Endothelial cell of umbilical vein (primary cell): Measurements from ENCODE around the gene LRRC43. TPM values are rescaled to one million over a fixed set of nuclear protein-coding genes. Genes with fewer than 3 reads are reported as not detected.

Experiments
- BruUV-seq: library from RNA; stranded (reverse); fragments of 400-500 nt; replicated peaks from 2 replicates; lab custom pipeline; 2021; lab: Mats Ljungman, UMichigan
- CTCF ChIA-PET: fragments of 300-600, 350-600 bp; sonication (Branson Sonifier 250); formaldehyde crosslinking; loops from one replicate; lab custom pipeline; 2021; ENCODE audit warnings: antibody characterized with exemption, inconsistent platforms; lab: Charles Lee
- POLR2A ChIA-PET: fragments of 300-600, 350-600 bp; sonication (Branson Sonifier 250); formaldehyde crosslinking; loops from one replicate; lab custom pipeline; 2021; ENCODE audit warnings: antibody characterized with exemption, inconsistent platforms; lab: Charles Lee
- DNase-seq: peaks from one replicate; pipeline ENCODE4 v3.0.0-alpha.2; 2011; ENCODE audit warnings: low read depth, low spot score
- FAIRE-seq: peaks from 2 replicates; lab custom pipeline; 2011; peaks lifted over from hg19 to GRCh38; lab: Jason Lieb, UNC
- H2AFZ ChIP-seq: 2 replicates; pipeline ENCODE4 v1.6.0; 2012; ENCODE audit warnings: low read depth, low read length, control low read depth, inconsistent platforms
- H3K27ac ChIP-seq: 2 replicates; pipeline ENCODE4 v1.5.1; 2011; ENCODE audit warnings: low read depth, mild to moderate bottlenecking, control low read depth, low read length, moderate library complexity; ENCODE audit not compliant: insufficient read depth
- H3K27me3 ChIP-seq, 2 experiments: 2 replicates each; pipeline versions ENCODE4 v1.6.0 to v1.6.1; 2011; ENCODE audit warnings: low read length in 2 of 2, mixed read lengths in 1 of 2; ENCODE audit not compliant: control insufficient read depth in 2 of 2, insufficient read depth in 2 of 2
- H3K36me3 ChIP-seq, 2 experiments: 2 replicates in 1 of 2; 3 replicates in 1 of 2; pipeline ENCODE4 v1.5.1; 2011; ENCODE audit warnings: low read length in 2 of 2, mild to moderate bottlenecking in 1 of 2, moderate library complexity in 1 of 2; ENCODE audit not compliant: control insufficient read depth in 2 of 2, insufficient read depth in 2 of 2; ENCODE audit errors: extremely low read depth in 1 of 2
- H3K4me1 ChIP-seq: 3 replicates; pipeline ENCODE4 v1.5.1; 2011; ENCODE audit warnings: mild to moderate bottlenecking, low read length; ENCODE audit not compliant: control insufficient read depth, insufficient read depth; ENCODE audit errors: extremely low read depth
- H3K4me2 ChIP-seq: 2 replicates; pipeline ENCODE4 v1.6.1; 2011; ENCODE audit warnings: low read length, control low read depth, mixed read lengths; ENCODE audit not compliant: insufficient read depth
- H3K4me3 ChIP-seq, 3 experiments: fragments of 200-600 bp in 1 of 3; sonication (generic), shearing (Covaris generic) in 1 of 3; replicated peaks in 1 of 3; 2 replicates each; pipeline ENCODE4 v1.5.1; 2011 to 2016; ENCODE audit warnings: control low read depth in 3 of 3, low read length in 3 of 3, mild to moderate bottlenecking in 2 of 3, inconsistent platforms in 1 of 3, low read depth in 1 of 3, moderate library complexity in 1 of 3; ENCODE audit not compliant: insufficient read depth in 1 of 3
- H3K79me2 ChIP-seq: 2 replicates; pipeline ENCODE4 v1.6.0; 2012; ENCODE audit warnings: low read length, inconsistent platforms; ENCODE audit not compliant: control insufficient read depth, insufficient read depth
- H3K9ac ChIP-seq: replicated peaks from 2 replicates; pipeline ENCODE3; 2011; ENCODE audit warnings: low read length, control low read depth; ENCODE audit not compliant: insufficient read depth; ENCODE audit errors: extremely low read depth
- H3K9me1 ChIP-seq: replicated peaks from 3 replicates; pipeline ENCODE4 v1.6.0; 2011; ENCODE audit warnings: mild to moderate bottlenecking, low read length; ENCODE audit not compliant: control insufficient read depth, insufficient read depth; ENCODE audit errors: extremely low read depth
- H3K9me3 ChIP-seq: replicated peaks from 2 replicates; pipeline ENCODE4 v1.5.1; 2012; ENCODE audit warnings: low read length, inconsistent platforms; ENCODE audit not compliant: control insufficient read depth, insufficient read depth
- H4K20me1 ChIP-seq: replicated peaks from 2 replicates; pipeline ENCODE3; 2011; ENCODE audit warnings: mild to moderate bottlenecking, low read length; ENCODE audit not compliant: control insufficient read depth, insufficient read depth; ENCODE audit errors: extremely low read depth
- EZH2 ChIP-seq: IDR thresholded peaks from 2 replicates; pipeline ENCODE4 v1.6.1; 2012; ENCODE audit warnings: borderline replicate concordance, low read depth, mild to moderate bottlenecking, moderate library complexity, low read length, inconsistent platforms; ENCODE audit not compliant: severe bottlenecking
- FOS ChIP-seq: IDR thresholded peaks from 2 replicates; pipeline ENCODE4 v1.6.1; 2011; ENCODE audit warnings: mild to moderate bottlenecking, low read length, moderate library complexity, borderline replicate concordance; ENCODE audit not compliant: insufficient read depth
- GATA2 ChIP-seq: IDR thresholded peaks from 2 replicates; pipeline ENCODE4 v1.7.0; 2011; ENCODE audit warnings: low read depth, mild to moderate bottlenecking, moderate library complexity, mixed read lengths, low read length; ENCODE audit not compliant: insufficient read length, insufficient read depth
- JUN ChIP-seq: IDR thresholded peaks from 2 replicates; pipeline ENCODE4 v1.6.1; 2011; ENCODE audit warnings: borderline replicate concordance, low read depth; ENCODE audit not compliant: insufficient read length, insufficient read depth
- POLR2A ChIP-seq: IDR thresholded peaks from 2 replicates; pipeline ENCODE4 v1.6.1; 2012; ENCODE audit warnings: low read depth, mild to moderate bottlenecking, control low read depth, low read length
- POLR2AphosphoS5 ChIP-seq: IDR thresholded peaks from 2 replicates; pipeline ENCODE4 v1.6.1; 2012; ENCODE audit warnings: low read depth, mild to moderate bottlenecking, control low read depth, low read length, moderate library complexity; ENCODE audit not compliant: insufficient read depth
- dilution Hi-C: fragments of 300-500 bp; cut with MboI; formaldehyde crosslinking; loops from one replicate; pipeline ENCODE4 v1.15.0; 2019; ENCODE audit warnings: low sequenced_read_pairs; ENCODE audit not compliant: extremely low pct_ligation_motif_present
- intact Hi-C: fragments of 100-400 bp; cut with micrococcal nuclease; formaldehyde crosslinking; loops from one replicate; pipeline ENCODE4 v1.10.0; 2022
- polyA plus RNA-seq, 4 experiments: library from polyadenylated mRNA; depleted of rRNA in 3 of 4; stranded (reverse) in 3 of 4; unstranded in 1 of 4; fragments of >200 nt; gene quantifications; 2 replicates each; pipeline versions ENCODE4 v1.2.1 to v1.2.3, GENCODE V29; 2011 to 2012; ENCODE audit warnings: missing spikeins in 1 of 4
- total RNA-seq: library from RNA; stranded (reverse); gene quantifications from 2 replicates; pipeline ENCODE4 v1.2.3, GENCODE V29; 2021
- TF ChIP-seq, protein P1 (sequence below): IDR thresholded peaks from 2 replicates; pipeline ENCODE4 v1.6.1; 2011; ENCODE audit not compliant: insufficient read depth, insufficient read length
- TF ChIP-seq, protein P2 (sequence below), 2 donors: IDR thresholded peaks; 1 replicate in 1 of 2; 2 replicates in 1 of 2; pipeline ENCODE4 v1.5.1; 2011; ENCODE audit warnings: low read length in 2 of 2, mild to moderate bottlenecking in 2 of 2, moderate library complexity in 2 of 2, control low read depth in 1 of 2, inconsistent platforms in 1 of 2, low read depth in 1 of 2; ENCODE audit not compliant: insufficient read depth in 1 of 2; ENCODE audit errors: extremely low read depth in 1 of 2

LRRC43 gene
- total and polyA plus RNA-seq, 2 donors (not counting 3 experiments of a cell fraction or from before 2014, with no cell fraction given): 3.1 to 3.4 TPM

DNA sequence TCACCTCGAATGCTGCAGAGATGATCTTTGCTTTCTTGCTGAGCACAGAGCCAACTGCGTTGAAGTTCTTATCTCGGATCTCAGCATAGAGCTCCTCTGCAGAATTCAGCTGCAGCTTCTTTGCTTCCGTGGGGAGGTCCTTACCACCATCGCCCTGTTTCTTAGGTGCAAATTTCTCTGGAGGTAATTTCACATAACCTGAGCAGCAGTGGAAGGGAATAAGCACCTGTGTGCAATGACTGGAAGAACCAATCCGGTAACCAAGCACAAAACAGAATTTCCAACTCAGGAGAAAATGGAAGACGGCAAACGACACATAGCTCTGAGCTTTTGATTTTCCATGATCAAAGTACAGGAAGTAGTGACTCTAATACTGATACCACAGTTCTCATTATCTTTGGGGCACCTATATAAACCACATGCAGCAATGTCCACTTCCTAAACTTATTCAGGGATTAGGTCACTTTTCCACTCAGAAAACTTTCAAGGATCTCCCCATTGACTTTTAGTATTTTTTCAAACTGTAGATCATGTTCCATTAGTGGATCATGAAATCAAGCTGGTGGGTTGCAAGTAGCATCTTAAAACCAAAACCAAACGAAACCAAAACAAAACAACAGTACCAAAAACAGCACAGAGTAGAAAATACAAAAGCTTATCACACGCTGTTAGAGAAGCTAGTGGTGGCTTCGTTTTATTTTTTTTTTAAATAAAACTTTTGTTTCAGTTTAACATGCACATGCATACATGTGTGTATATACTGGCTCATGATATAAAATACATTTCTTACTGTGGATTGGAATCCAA is 61.8 kb downstream of the LRRC43 start:
- dilution Hi-C loops: no loop called here
- POLR2A ChIA-PET: no interaction called here

More for the DNA sequence above, 61.8 kb downstream of the LRRC43 start:
- Histone ChIP-seq H3K9me3 (no peaks in the 10 kb centered on the region), H3K36me3 (peaks cover 0 to 8% of the 10 kb centered on the region in 2 experiments), H3K79me2 (no peaks in the 10 kb centered on the region), H3K27me3 (no peaks in the 10 kb centered on the region), H3K9me1 (no peaks in the 10 kb centered on the region), H3K4me1 (no peaks in the 10 kb centered on the region), H3K4me2 (no peak overlapping the region), H3K4me3 (no peak overlapping the region), H3K27ac (no peak overlapping the region), H2AFZ (no peak overlapping the region), H3K9ac (no peak overlapping the region), H4K20me1 (no peaks in the 10 kb centered on the region)
- intact Hi-C loops: no loop called here
- CTCF ChIA-PET: interaction anchor here (0.5 to 1.3 kb wide), 2 partner anchors 33 to 174 kb away, joined by 3 to 5 read pairs; no protein-coding TSS in a partner anchor
- TF ChIP-seq GATA2 (no peak), POLR2A (no peak), EZH2 (no peak), POLR2AphosphoS5 (no peak), JUN (no peak), FOS (no peak)
- TF ChIP-seq, protein P1, sequence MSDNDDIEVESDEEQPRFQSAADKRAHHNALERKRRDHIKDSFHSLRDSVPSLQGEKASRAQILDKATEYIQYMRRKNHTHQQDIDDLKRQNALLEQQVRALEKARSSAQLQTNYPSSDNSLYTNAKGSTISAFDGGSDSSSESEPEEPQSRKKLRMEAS: no peak
- TF ChIP-seq, protein P2, sequence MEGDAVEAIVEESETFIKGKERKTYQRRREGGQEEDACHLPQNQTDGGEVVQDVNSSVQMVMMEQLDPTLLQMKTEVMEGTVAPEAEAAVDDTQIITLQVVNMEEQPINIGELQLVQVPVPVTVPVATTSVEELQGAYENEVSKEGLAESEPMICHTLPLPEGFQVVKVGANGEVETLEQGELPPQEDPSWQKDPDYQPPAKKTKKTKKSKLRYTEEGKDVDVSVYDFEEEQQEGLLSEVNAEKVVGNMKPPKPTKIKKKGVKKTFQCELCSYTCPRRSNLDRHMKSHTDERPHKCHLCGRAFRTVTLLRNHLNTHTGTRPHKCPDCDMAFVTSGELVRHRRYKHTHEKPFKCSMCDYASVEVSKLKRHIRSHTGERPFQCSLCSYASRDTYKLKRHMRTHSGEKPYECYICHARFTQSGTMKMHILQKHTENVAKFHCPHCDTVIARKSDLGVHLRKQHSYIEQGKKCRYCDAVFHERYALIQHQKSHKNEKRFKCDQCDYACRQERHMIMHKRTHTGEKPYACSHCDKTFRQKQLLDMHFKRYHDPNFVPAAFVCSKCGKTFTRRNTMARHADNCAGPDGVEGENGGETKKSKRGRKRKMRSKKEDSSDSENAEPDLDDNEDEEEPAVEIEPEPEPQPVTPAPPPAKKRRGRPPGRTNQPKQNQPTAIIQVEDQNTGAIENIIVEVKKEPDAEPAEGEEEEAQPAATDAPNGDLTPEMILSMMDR (IDR thresholded peaks at IDR 0.05; ENCODE audit: extremely low read depth in 1 of 2, insufficient read depth in 1 of 2, low read depth in 1 of 2, low read length in 2 of 2): no peak
- no TSS peak for BruUV-seq
- DNase-seq: no peak
- FAIRE-seq: no peak
